DOHH2 (cell line): Measurements from ENCODE around the gene WLS.
"Not testable (repeated sequence)": the region's sequence is repeated elsewhere in the genome, so short reads cannot be mapped to it uniquely, and the experiment has no call there.

Source experiments
- EZH2phosphoT487 ChIP-seq: fragments of 200-600 bp; sonication (generic); IDR thresholded peaks from 2 replicates; pipeline ENCODE4 v1.6.1; 2017; ENCODE audit warnings: borderline replicate concordance, mild to moderate bottlenecking, antibody characterized with exemption, low read length, moderate library complexity, mixed read lengths
- TF ChIP-seq, protein P1 (sequence below): fragments of 200-600 bp; sonication (generic); IDR thresholded peaks from one replicate; pipeline ENCODE4 v1.5.1; 2014; ENCODE audit warnings: antibody characterized with exemption, mild to moderate bottlenecking, low read depth, low read length; ENCODE audit not compliant: poor library complexity, severe bottlenecking

GRCh38 chr1:68161672-68162071 lies 70.7 kb downstream of the WLS start:
- TF ChIP-seq, protein P1, sequence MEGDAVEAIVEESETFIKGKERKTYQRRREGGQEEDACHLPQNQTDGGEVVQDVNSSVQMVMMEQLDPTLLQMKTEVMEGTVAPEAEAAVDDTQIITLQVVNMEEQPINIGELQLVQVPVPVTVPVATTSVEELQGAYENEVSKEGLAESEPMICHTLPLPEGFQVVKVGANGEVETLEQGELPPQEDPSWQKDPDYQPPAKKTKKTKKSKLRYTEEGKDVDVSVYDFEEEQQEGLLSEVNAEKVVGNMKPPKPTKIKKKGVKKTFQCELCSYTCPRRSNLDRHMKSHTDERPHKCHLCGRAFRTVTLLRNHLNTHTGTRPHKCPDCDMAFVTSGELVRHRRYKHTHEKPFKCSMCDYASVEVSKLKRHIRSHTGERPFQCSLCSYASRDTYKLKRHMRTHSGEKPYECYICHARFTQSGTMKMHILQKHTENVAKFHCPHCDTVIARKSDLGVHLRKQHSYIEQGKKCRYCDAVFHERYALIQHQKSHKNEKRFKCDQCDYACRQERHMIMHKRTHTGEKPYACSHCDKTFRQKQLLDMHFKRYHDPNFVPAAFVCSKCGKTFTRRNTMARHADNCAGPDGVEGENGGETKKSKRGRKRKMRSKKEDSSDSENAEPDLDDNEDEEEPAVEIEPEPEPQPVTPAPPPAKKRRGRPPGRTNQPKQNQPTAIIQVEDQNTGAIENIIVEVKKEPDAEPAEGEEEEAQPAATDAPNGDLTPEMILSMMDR: not testable (repeated sequence)
- TF ChIP-seq EZH2phosphoT487: not testable (repeated sequence)
